Ishikawa (cell line): ENCODE data around the gene KRTAP10-11.

Experiments used
- CEBPB ChIP-seq: IDR thresholded peaks from 2 replicates; pipeline ENCODE4 v1.6.1; 2012
- CREB1 ChIP-seq: IDR thresholded peaks from 2 replicates; pipeline ENCODE4 v1.6.1; 2012; ENCODE audit warnings: low read depth
- EGR1 ChIP-seq: IDR thresholded peaks from 2 replicates; pipeline ENCODE4 v1.6.1; 2012
- EP300 ChIP-seq: IDR thresholded peaks from 2 replicates; pipeline ENCODE4 v1.6.1; 2012; ENCODE audit warnings: borderline replicate concordance
- FOXM1 ChIP-seq: IDR thresholded peaks from 2 replicates; pipeline ENCODE4 v1.6.1; 2012; ENCODE audit warnings: low read depth, borderline replicate concordance
- NFIC ChIP-seq: IDR thresholded peaks from 2 replicates; pipeline ENCODE4 v1.6.1; 2012
- RAD21 ChIP-seq: IDR thresholded peaks from 2 replicates; pipeline ENCODE4 v1.6.1; 2012; ENCODE audit warnings: low read depth
- REST ChIP-seq: IDR thresholded peaks from 2 replicates; pipeline ENCODE4 v1.6.1; 2012; ENCODE audit warnings: low read depth, mild to moderate bottlenecking
- TAF1 ChIP-seq: IDR thresholded peaks from 2 replicates; pipeline ENCODE4 v1.6.1; 2012; ENCODE audit warnings: low read depth, mild to moderate bottlenecking
- TCF12 ChIP-seq: IDR thresholded peaks from 2 replicates; pipeline ENCODE4 v1.6.1; 2012; ENCODE audit warnings: low read depth
- TEAD4 ChIP-seq: IDR thresholded peaks from 2 replicates; pipeline ENCODE4 v1.6.1; 2012
- YY1 ChIP-seq: IDR thresholded peaks from 2 replicates; pipeline ENCODE4 v1.6.1; 2012; ENCODE audit warnings: low read depth
- ZBTB7A ChIP-seq: IDR thresholded peaks from 2 replicates; pipeline ENCODE4 v1.6.1; 2012; ENCODE audit warnings: low read depth
- TF ChIP-seq, protein P1 (sequence below): IDR thresholded peaks from 2 replicates; pipeline ENCODE4 v1.6.1; 2012
- TF ChIP-seq, protein P2 (sequence below): IDR thresholded peaks from 2 replicates; pipeline ENCODE4 v1.6.1; 2012

Gene KRTAP10-11

GRCh38 chr21:44626262-44626661 lies 20.0 kb upstream of the KRTAP10-11 start:
- no peak for TF ChIP-seq REST
- TF ChIP-seq, protein P1, sequence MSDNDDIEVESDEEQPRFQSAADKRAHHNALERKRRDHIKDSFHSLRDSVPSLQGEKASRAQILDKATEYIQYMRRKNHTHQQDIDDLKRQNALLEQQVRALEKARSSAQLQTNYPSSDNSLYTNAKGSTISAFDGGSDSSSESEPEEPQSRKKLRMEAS = no peak
- TF ChIP-seq, protein P2, sequence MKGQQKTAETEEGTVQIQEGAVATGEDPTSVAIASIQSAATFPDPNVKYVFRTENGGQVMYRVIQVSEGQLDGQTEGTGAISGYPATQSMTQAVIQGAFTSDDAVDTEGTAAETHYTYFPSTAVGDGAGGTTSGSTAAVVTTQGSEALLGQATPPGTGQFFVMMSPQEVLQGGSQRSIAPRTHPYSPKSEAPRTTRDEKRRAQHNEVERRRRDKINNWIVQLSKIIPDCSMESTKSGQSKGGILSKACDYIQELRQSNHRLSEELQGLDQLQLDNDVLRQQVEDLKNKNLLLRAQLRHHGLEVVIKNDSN = no peak
- TF ChIP-seq TEAD4 = no peak
- no peak for TF ChIP-seq TAF1
- no peak for TF ChIP-seq TCF12
- no peak for TF ChIP-seq CEBPB
- no peak for TF ChIP-seq YY1
- TF ChIP-seq CREB1 = no peak
- TF ChIP-seq EP300 = no peak
- no peak for TF ChIP-seq EGR1
- no peak for TF ChIP-seq NFIC
- TF ChIP-seq ZBTB7A = no peak
- TF ChIP-seq RAD21 = no peak
- TF ChIP-seq FOXM1 = no peak

- TF ChIP-seq ZBTB7A = no peak
- TF ChIP-seq EGR1 = no peak
Observed at GRCh38 chr21:44626673-44627143, 19.5 kb upstream of the KRTAP10-11 start, which contains the start of gene KRTAP10-9. Gene KRTAP10-9 (plus strand): TSS chr21:44627093. CDS start chr21:44627172, 79 bp downstream.

- TF ChIP-seq NFIC (peak; percentile 40; the same call in 1 of the 2 replicates), TEAD4 (0 out of 2 replicates have a peak, but pooled peaks have one; percentile 13), TCF12 (peak; percentile 20; the same call in 1 of the 2 replicates)
Observed at GRCh38 chr21:44627181-44627822, 18.9 kb upstream of the KRTAP10-11 start.

GRCh38 chr21:44628707-44629391 lies 17.4 kb upstream of the KRTAP10-11 start:
- TF ChIP-seq EGR1 (no peak), TEAD4 (no peak), CEBPB (no peak), TCF12 (no peak), NFIC (no peak), EP300 (no peak), REST (no peak)
- TF ChIP-seq, protein P1 = no peak
- TF ChIP-seq, protein P2 = no peak

DNA sequence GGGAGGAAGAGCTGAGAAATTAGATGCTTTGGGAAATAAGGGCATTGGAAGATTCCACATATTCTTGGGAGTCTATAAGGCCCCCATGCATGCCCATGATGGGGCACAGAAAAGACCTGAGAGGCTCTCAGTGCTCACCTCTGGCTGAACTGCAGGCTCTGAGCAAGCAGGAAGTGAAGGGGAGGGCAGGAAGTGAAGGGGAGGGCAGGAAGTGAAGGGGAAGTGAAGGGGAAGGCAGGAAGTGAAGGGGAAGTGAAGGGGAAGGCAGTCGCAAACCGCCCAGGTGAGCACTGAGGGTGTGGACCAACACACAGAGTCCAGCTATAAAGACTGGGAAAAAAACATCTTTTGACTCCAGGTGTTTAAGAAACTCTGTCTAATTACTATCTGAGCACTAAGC lies 15.8 kb upstream of the KRTAP10-11 start:
- TF ChIP-seq TEAD4 (no peak), RAD21 (no peak), ZBTB7A (no peak), TAF1 (no peak), FOXM1 (no peak), REST (no peak), TCF12 (no peak), CREB1 (no peak), CEBPB (no peak), EGR1 (no peak), YY1 (no peak), NFIC (no peak), EP300 (no peak)
- TF ChIP-seq, protein P2 = no peak
- TF ChIP-seq, protein P1 = no peak
